Measurements from ENCODE around the gene ULK3.

ULK3 gene

GRCh38 chr15:74857671-74858368 lies 14.9 kb upstream of the ULK3 start:
- no peak overlapping the region for H3K18ac ChIP-seq (ENCODE audit: low read length)
- H2BK15ac ChIP-seq (replicated peaks; ENCODE audit: low read depth) = no peak overlapping the region
- H4K5ac ChIP-seq (ENCODE audit: low read length) = no peak overlapping the region
- no peak overlapping the region for H2BK120ac ChIP-seq (ENCODE audit: low read depth, low read length)
- WGBS (ENCODE audit: extremely low coverage, insufficient coverage, low lambda C conversion rate) = no CpG with 5 or more reads among the region's 9 CpGs
- H3K27me3 ChIP-seq (ENCODE audit: insufficient read depth, low read length, poor library complexity) = no peaks in the 10 kb centered on the region
- no peak overlapping the region for H3K56ac ChIP-seq (ENCODE audit: low read length)
- no peak overlapping the region for H3K27ac ChIP-seq (ENCODE audit: low read depth, low read length)
- no peak overlapping the region for H3K4ac ChIP-seq (ENCODE audit: low read depth, low read length)
- no peak overlapping the region for H3K4me3 ChIP-seq (ENCODE audit: low read length)
- no peak overlapping the region for H4K8ac ChIP-seq (ENCODE audit: low read depth, low read length)
- no peak overlapping the region for H3K9ac ChIP-seq (ENCODE audit: low read length)
- no peaks in the 10 kb centered on the region for H3K4me1 ChIP-seq (ENCODE audit: control insufficient read depth, low read depth, low read length)
- peaks cover 2% of the 10 kb centered on the region for H3K79me1 ChIP-seq (ENCODE audit: low read length)
- no peaks in the 10 kb centered on the region for H3K79me2 ChIP-seq (ENCODE audit: control insufficient read depth, insufficient read depth, low read length)
- no peak for DNase-seq
- no peak overlapping the region for H2AK5ac ChIP-seq (ENCODE audit: low read length)
- H3K4me2 ChIP-seq (ENCODE audit: low read length) = no peak overlapping the region
- no peak overlapping the region for H2BK5ac ChIP-seq (ENCODE audit: low read length)
- H3K36me3 ChIP-seq (ENCODE audit: control insufficient read depth, insufficient read depth, low read length) = no peaks in the 10 kb centered on the region
- H3K23ac ChIP-seq (ENCODE audit: low read length) = no peak overlapping the region

- Histone ChIP-seq H3K4ac (ENCODE audit: low read depth, low read length) (no peak overlapping the region), H3K27me3 (ENCODE audit: insufficient read depth, low read length, poor library complexity) (no peaks in the 10 kb centered on the region), H3K4me1 (ENCODE audit: control insufficient read depth, low read depth, low read length) (no peaks in the 10 kb centered on the region), H3K79me1 (ENCODE audit: low read length) (peaks cover 2% of the 10 kb centered on the region), H3K36me3 (ENCODE audit: control insufficient read depth, insufficient read depth, low read length) (no peaks in the 10 kb centered on the region), H3K79me2 (ENCODE audit: control insufficient read depth, insufficient read depth, low read length) (no peaks in the 10 kb centered on the region), H4K5ac (ENCODE audit: low read length) (no peak overlapping the region), H4K8ac (ENCODE audit: low read depth, low read length) (no peak overlapping the region), H3K23ac (ENCODE audit: low read length) (no peak overlapping the region), H3K27ac (ENCODE audit: low read depth, low read length) (no peak overlapping the region), H3K56ac (ENCODE audit: low read length) (no peak overlapping the region), H3K4me2 (ENCODE audit: low read length) (no peak overlapping the region), H2BK15ac (replicated peaks; ENCODE audit: low read depth) (no peak overlapping the region), H3K18ac (ENCODE audit: low read length) (no peak overlapping the region), H3K9ac (ENCODE audit: low read length) (no peak overlapping the region), H2BK5ac (ENCODE audit: low read length) (no peak overlapping the region), H2BK120ac (ENCODE audit: low read depth, low read length) (no peak overlapping the region), H3K4me3 (ENCODE audit: low read length) (no peak overlapping the region), H2AK5ac (ENCODE audit: low read length) (no peak overlapping the region)
- DNase-seq = no peak
- no CpG with 5 or more reads among the region's 5 CpGs for WGBS (ENCODE audit: extremely low coverage, insufficient coverage, low lambda C conversion rate)
These were observed 14.2 kb upstream of the ULK3 start for GRCh38 chr15:74857082-74857655.

DNA sequence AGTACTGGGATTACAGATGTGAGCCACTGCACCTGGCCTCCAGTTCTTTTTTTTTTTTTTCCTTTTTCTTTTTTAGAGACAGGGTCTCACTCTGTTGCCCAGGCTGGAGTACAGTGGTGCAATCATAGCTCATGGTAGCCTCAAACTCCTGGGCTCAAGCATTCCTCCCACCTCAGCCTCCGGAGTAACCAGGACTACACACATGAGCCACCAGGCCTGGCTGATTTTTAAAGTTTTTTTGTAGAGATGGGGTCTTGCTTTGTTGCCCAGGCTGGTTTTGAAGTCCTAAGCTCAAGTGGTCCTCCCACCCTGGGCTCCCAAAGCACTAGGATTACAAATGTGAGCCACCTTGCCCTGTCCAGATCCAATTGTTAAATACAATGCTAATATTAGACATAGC lies 13.6 kb upstream of the ULK3 start:
- Histone ChIP-seq H3K56ac (ENCODE audit: low read length) (no peak overlapping the region), H3K18ac (ENCODE audit: low read length) (no peak overlapping the region)
- WGBS (ENCODE audit: extremely low coverage, insufficient coverage, low lambda C conversion rate) = no CpG with 5 or more reads among the region's 1 CpG

GRCh38 chr15:74855857-74856256 lies 12.9 kb upstream of the ULK3 start:
- Histone ChIP-seq H2BK120ac (ENCODE audit: low read depth, low read length) (no peak overlapping the region), H3K4me2 (ENCODE audit: low read length) (no peak overlapping the region), H3K18ac (ENCODE audit: low read length) (no peak overlapping the region), H3K4ac (ENCODE audit: low read depth, low read length) (no peak overlapping the region), H3K4me1 (ENCODE audit: control insufficient read depth, low read depth, low read length) (no peaks in the 10 kb centered on the region), H2BK5ac (ENCODE audit: low read length) (no peak overlapping the region), H3K27me3 (ENCODE audit: insufficient read depth, low read length, poor library complexity) (no peaks in the 10 kb centered on the region), H3K79me1 (ENCODE audit: low read length) (no peaks in the 10 kb centered on the region), H3K36me3 (ENCODE audit: control insufficient read depth, insufficient read depth, low read length) (peaks cover 1% of the 10 kb centered on the region), H3K79me2 (ENCODE audit: control insufficient read depth, insufficient read depth, low read length) (no peaks in the 10 kb centered on the region), H3K27ac (ENCODE audit: low read depth, low read length) (no peak overlapping the region), H4K5ac (ENCODE audit: low read length) (no peak overlapping the region), H2AK5ac (ENCODE audit: low read length) (no peak overlapping the region), H3K23ac (ENCODE audit: low read length) (no peak overlapping the region), H4K8ac (ENCODE audit: low read depth, low read length) (no peak overlapping the region), H3K9ac (ENCODE audit: low read length) (no peak overlapping the region), H2BK15ac (replicated peaks; ENCODE audit: low read depth) (no peak overlapping the region), H3K56ac (ENCODE audit: low read length) (no peak overlapping the region), H3K4me3 (ENCODE audit: low read length) (no peak overlapping the region)
- DNase-seq = no peak
- WGBS (ENCODE audit: extremely low coverage, insufficient coverage, low lambda C conversion rate) = no CpG with 5 or more reads among the region's 2 CpGs

More for the DNA sequence above, 13.6 kb upstream of the ULK3 start:
- no peak for DNase-seq
- Histone ChIP-seq H2BK120ac (ENCODE audit: low read depth, low read length) (no peak overlapping the region), H3K4me1 (ENCODE audit: control insufficient read depth, low read depth, low read length) (no peaks in the 10 kb centered on the region), H3K27ac (ENCODE audit: low read depth, low read length) (no peak overlapping the region), H3K4me2 (ENCODE audit: low read length) (no peak overlapping the region), H3K79me2 (ENCODE audit: control insufficient read depth, insufficient read depth, low read length) (no peaks in the 10 kb centered on the region), H2AK5ac (ENCODE audit: low read length) (no peak overlapping the region), H4K8ac (ENCODE audit: low read depth, low read length) (no peak overlapping the region), H3K4ac (ENCODE audit: low read depth, low read length) (no peak overlapping the region), H3K27me3 (ENCODE audit: insufficient read depth, low read length, poor library complexity) (no peaks in the 10 kb centered on the region), H3K36me3 (ENCODE audit: control insufficient read depth, insufficient read depth, low read length) (no peaks in the 10 kb centered on the region), H2BK5ac (ENCODE audit: low read length) (no peak overlapping the region), H4K5ac (ENCODE audit: low read length) (no peak overlapping the region), H3K23ac (ENCODE audit: low read length) (no peak overlapping the region), H3K79me1 (ENCODE audit: low read length) (peaks cover 2% of the 10 kb centered on the region), H3K9ac (ENCODE audit: low read length) (no peak overlapping the region), H2BK15ac (replicated peaks; ENCODE audit: low read depth) (no peak overlapping the region), H3K4me3 (ENCODE audit: low read length) (no peak overlapping the region)

- Histone ChIP-seq H2BK5ac (ENCODE audit: low read length) (no peak overlapping the region), H2BK120ac (ENCODE audit: low read depth, low read length) (no peak overlapping the region), H3K23ac (ENCODE audit: low read length) (no peak overlapping the region), H3K79me1 (ENCODE audit: low read length) (no peaks in the 10 kb centered on the region), H2AK5ac (ENCODE audit: low read length) (no peak overlapping the region), H3K27me3 (ENCODE audit: insufficient read depth, low read length, poor library complexity) (no peaks in the 10 kb centered on the region), H3K4me3 (ENCODE audit: low read length) (no peak overlapping the region), H3K9ac (ENCODE audit: low read length) (no peak overlapping the region), H2BK15ac (replicated peaks; ENCODE audit: low read depth) (no peak overlapping the region), H3K56ac (ENCODE audit: low read length) (no peak overlapping the region), H4K5ac (ENCODE audit: low read length) (no peak overlapping the region), H3K79me2 (ENCODE audit: control insufficient read depth, insufficient read depth, low read length) (no peaks in the 10 kb centered on the region), H3K27ac (ENCODE audit: low read depth, low read length) (no peak overlapping the region), H3K18ac (ENCODE audit: low read length) (no peak overlapping the region), H4K8ac (ENCODE audit: low read depth, low read length) (no peak overlapping the region), H3K4ac (ENCODE audit: low read depth, low read length) (no peak overlapping the region), H3K4me1 (ENCODE audit: control insufficient read depth, low read depth, low read length) (no peaks in the 10 kb centered on the region), H3K4me2 (ENCODE audit: low read length) (no peak overlapping the region), H3K36me3 (ENCODE audit: control insufficient read depth, insufficient read depth, low read length) (peaks cover 1% of the 10 kb centered on the region)
- no CpG with 5 or more reads among the region's 13 CpGs for WGBS (ENCODE audit: extremely low coverage, insufficient coverage, low lambda C conversion rate)
- no peak for DNase-seq
These were observed 11.6 kb upstream of the ULK3 start for GRCh38 chr15:74854453-74855022.

All from mesendoderm (in vitro differentiated cells).